ENCODE data around the gene ZNF335. TPM values are rescaled to one million over a fixed set of nuclear protein-coding genes. Genes with fewer than 3 reads are reported as not detected.
"Not testable (repeated sequence)": the region's sequence is repeated elsewhere in the genome, so short reads cannot be mapped to it uniquely, and the experiment has no call there.

ZNF335 gene
- total RNA-seq, 1 experiment from 2014 or later, result 12.0 TPM

- DNase-seq (ENCODE audit: low read depth), result no peak
Measured at GRCh38 chr20:46004187-46004586, 32.2 kb upstream of the ZNF335 start.

- no peak for DNase-seq (ENCODE audit: low read depth)
Measured at GRCh38 chr20:46002008-46002407, 30.0 kb upstream of the ZNF335 start.

- no peak for DNase-seq (ENCODE audit: low read depth)
Measured at GRCh38 chr20:46001498-46001897, 29.5 kb upstream of the ZNF335 start.

GRCh38 chr20:46000262-46000996 lies 28.4 kb upstream of the ZNF335 start:
- no peak for DNase-seq (ENCODE audit: low read depth)

- DNase-seq (ENCODE audit: low read depth), result no peak
Measured at GRCh38 chr20:45999557-46000261, 27.7 kb upstream of the ZNF335 start.

- no peak for DNase-seq (ENCODE audit: low read depth)
Measured at GRCh38 chr20:45998761-45999160, 26.8 kb upstream of the ZNF335 start.

GRCh38 chr20:45998337-45998736 lies 26.3 kb upstream of the ZNF335 start:
- no peak for DNase-seq (ENCODE audit: low read depth)

- no peak for DNase-seq (ENCODE audit: low read depth)
Measured at GRCh38 chr20:45997187-45997586, 25.2 kb upstream of the ZNF335 start.

GRCh38 chr20:45995495-45996097 lies 23.6 kb upstream of the ZNF335 start:
- DNase-seq (ENCODE audit: low read depth), result not testable (repeated sequence)

GRCh38 chr20:45994761-45995493 lies 22.9 kb upstream of the ZNF335 start:
- no peak for DNase-seq (ENCODE audit: low read depth)

- peak; percentile 91 for DNase-seq (ENCODE audit: low read depth)
Measured at GRCh38 chr20:45993197-45993951, 21.4 kb upstream of the ZNF335 start.

- DNase-seq (ENCODE audit: low read depth), result no peak
Measured at GRCh38 chr20:45991616-45992015, 19.6 kb upstream of the ZNF335 start.

- not testable (repeated sequence) for DNase-seq (ENCODE audit: low read depth)
Measured at GRCh38 chr20:45988830-45989229, 16.8 kb upstream of the ZNF335 start.

GRCh38 chr20:45987108-45987780 lies 15.2 kb upstream of the ZNF335 start:
- DNase-seq (ENCODE audit: low read depth), result peak; percentile 67

- DNase-seq (ENCODE audit: low read depth), result peak; percentile 56
Measured at GRCh38 chr20:45985573-45985972, 13.6 kb upstream of the ZNF335 start.

- no peak for DNase-seq (ENCODE audit: low read depth)
Measured at GRCh38 chr20:45983279-45983743, 11.3 kb upstream of the ZNF335 start.

- no peak for DNase-seq (ENCODE audit: low read depth)
Measured at GRCh38 chr20:45981261-45981660, 9.3 kb upstream of the ZNF335 start.

- DNase-seq (ENCODE audit: low read depth), result no peak
Measured at GRCh38 chr20:45976086-45976485, 4.1 kb upstream of the ZNF335 start.

GRCh38 chr20:45975686-45976085 lies 3.7 kb upstream of the ZNF335 start:
- DNase-seq (ENCODE audit: low read depth), result no peak

GRCh38 chr20:45974896-45975565 lies 3.0 kb upstream of the ZNF335 start:
- DNase-seq (ENCODE audit: low read depth), result peak; percentile 35

Measured in RPMI7951 (cell line).